Kidney (tissue), 14 donors: ENCODE results near the gene TGFBR3. TPM values are rescaled to one million over a fixed set of nuclear protein-coding genes. Genes with fewer than 3 reads are reported as not detected.

Source experiments
- DNase-seq, 5 donors: peaks; one replicate each; pipeline ENCODE4 v3.0.0-alpha.2; 2013 to 2020
- FAIRE-seq: peaks from 2 replicates; lab custom pipeline; 2012; peaks lifted over from hg19 to GRCh38; lab: Jason Lieb, UNC
- H3K27ac ChIP-seq, 2 donors: one replicate each; pipeline ENCODE4 v1.7.0; 2013; ENCODE audit warnings: low read depth in 2 of 2, low read length in 2 of 2, inconsistent platforms in 1 of 2
- H3K27me3 ChIP-seq: one replicate; pipeline ENCODE4 v1.7.1; 2013; ENCODE audit warnings: low read length, inconsistent platforms; ENCODE audit not compliant: control insufficient read depth, insufficient read depth
- H3K36me3 ChIP-seq, 3 donors: one replicate each; pipeline versions ENCODE4 v1.7.0 to v1.7.1; 2013; ENCODE audit warnings: low read length in 3 of 3, control low read depth in 1 of 3, inconsistent platforms in 1 of 3; ENCODE audit not compliant: insufficient read depth in 3 of 3, control insufficient read depth in 2 of 3
- H3K4me1 ChIP-seq, 3 donors: one replicate each; pipeline versions ENCODE4 v1.7.0 to v1.7.1; 2013; ENCODE audit warnings: low read length in 3 of 3, inconsistent platforms in 1 of 3, low read depth in 1 of 3; ENCODE audit not compliant: control insufficient read depth in 2 of 3, insufficient read depth in 2 of 3
- H3K4me3 ChIP-seq, 3 donors: one replicate each; pipeline versions ENCODE4 v1.7.0 to v1.8.1; 2013; ENCODE audit warnings: low read length in 3 of 3, control low read depth in 1 of 3, inconsistent platforms in 1 of 3
- H3K9ac ChIP-seq, 3 donors: one replicate each; pipeline versions ENCODE4 v1.7.0 to v1.7.1; 2013; ENCODE audit warnings: low read length in 3 of 3, control low read depth in 1 of 3, inconsistent platforms in 1 of 3
- H3K9me3 ChIP-seq, 3 donors: one replicate each; pipeline versions ENCODE4 v1.7.0 to v1.7.1; 2013; ENCODE audit warnings: low read length in 3 of 3, control low read depth in 1 of 3, inconsistent platforms in 1 of 3; ENCODE audit not compliant: control insufficient read depth in 2 of 3, insufficient read depth in 1 of 3
- intact Hi-C: fragments of 100-400 bp; cut with DNase I; formaldehyde crosslinking; loops from one replicate; pipeline ENCODE4 v1.11.1; 2022
- polyA plus RNA-seq: library from polyadenylated mRNA; stranded (reverse); fragments of 350-450 nt; fragmentation: Illumina TruSeq; extraction: RNeasy Lipid Tissue Mini Kit (QIAGEN cat#74804); gene quantifications from one replicate; pipeline ENCODE4 v1.2.3, GENCODE V29; 2014; ENCODE audit warnings: low read depth, low replicate concordance; ENCODE audit not compliant: insufficient read depth
- total RNA-seq: library from RNA; stranded (reverse); fragmentation: NEBNext Ultra II Directional; extraction: Animal tissue kit (Norgen Biotek cat#: 25700); gene quantifications from one replicate; pipeline ENCODE4 v1.2.1, GENCODE V29; 2021
- TF ChIP-seq, protein P1 (sequence below): IDR thresholded peaks from 3 replicates; pipeline ENCODE4 v1.5.1; 2012; ENCODE audit warnings: mild to moderate bottlenecking, moderate library complexity, borderline replicate concordance; ENCODE audit not compliant: insufficient read depth; ENCODE audit errors: extremely low read depth
- donor health status: control.
- donor health status: control.
- donor health status: control.
- donor health status: control.
- donor health status: control.
- donor health status: DM: yes; HTN: yes; CAD: no.
- donor health status: Normal renal cell carcinoma (clear cell type).

Gene TGFBR3
- total and polyA plus RNA-seq, 2 donors from 2014 or later: 15.8 to 57.9 TPM

DNA sequence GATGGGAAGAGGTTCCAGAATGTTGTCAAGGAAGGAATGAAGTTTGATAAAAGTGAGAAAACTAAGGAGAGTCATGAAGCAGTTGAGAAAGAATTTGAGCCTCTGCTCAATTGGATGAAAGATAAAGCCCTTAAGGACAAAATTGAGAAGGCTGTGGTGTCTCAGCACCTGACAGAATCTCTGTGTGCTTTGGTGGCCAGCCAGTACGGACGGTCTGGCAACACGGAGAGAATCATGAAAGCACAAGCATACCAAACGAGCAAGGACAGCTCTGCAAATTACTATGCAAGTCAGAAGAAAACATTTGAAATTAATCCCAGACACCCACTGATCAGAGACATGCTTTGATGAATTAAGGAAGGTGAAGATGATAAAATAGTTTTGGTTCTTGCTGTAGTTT, 242.5 kb downstream of the TGFBR3 start:
- TF ChIP-seq, protein P1, sequence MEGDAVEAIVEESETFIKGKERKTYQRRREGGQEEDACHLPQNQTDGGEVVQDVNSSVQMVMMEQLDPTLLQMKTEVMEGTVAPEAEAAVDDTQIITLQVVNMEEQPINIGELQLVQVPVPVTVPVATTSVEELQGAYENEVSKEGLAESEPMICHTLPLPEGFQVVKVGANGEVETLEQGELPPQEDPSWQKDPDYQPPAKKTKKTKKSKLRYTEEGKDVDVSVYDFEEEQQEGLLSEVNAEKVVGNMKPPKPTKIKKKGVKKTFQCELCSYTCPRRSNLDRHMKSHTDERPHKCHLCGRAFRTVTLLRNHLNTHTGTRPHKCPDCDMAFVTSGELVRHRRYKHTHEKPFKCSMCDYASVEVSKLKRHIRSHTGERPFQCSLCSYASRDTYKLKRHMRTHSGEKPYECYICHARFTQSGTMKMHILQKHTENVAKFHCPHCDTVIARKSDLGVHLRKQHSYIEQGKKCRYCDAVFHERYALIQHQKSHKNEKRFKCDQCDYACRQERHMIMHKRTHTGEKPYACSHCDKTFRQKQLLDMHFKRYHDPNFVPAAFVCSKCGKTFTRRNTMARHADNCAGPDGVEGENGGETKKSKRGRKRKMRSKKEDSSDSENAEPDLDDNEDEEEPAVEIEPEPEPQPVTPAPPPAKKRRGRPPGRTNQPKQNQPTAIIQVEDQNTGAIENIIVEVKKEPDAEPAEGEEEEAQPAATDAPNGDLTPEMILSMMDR: no peak
- DNase-seq: no peak
- intact Hi-C loops: no loop called here

DNA sequence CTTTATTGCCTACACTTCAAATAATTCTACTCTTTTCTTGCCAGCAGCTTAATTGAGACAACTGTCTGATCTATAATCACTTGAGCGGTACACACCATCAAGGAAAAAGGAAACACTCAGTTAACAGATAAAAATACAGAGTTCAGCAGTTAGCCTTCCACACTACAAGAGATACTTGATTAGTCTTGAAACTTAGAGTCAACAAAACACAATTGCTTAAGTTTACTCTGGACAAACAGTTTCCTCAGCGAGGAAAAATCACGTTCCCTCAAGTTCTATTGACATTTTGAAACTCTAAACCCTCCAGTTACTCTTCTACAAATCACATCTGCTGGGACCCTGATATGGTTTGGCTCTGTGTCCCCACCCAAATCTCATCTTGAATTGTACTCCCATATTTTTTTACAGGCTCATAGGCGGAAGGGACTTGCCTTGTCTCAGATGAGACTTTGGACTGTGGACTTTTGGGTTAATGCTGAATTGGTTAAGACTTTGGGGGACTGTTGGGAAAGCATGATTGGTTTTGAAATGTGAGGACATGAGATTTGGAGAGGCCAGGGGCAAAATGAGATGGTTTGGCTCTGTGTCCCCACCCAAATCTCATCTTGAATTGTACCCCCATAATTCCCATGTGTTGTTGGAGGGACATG, 244.9 kb downstream of the TGFBR3 start:
- Histone ChIP-seq H3K9me3 (no peaks in the 10 kb centered on the region), H3K36me3 (no peaks in the 10 kb centered on the region), H3K4me3 (no peak overlapping the region), H3K4me1 (no peaks in the 10 kb centered on the region), H3K27ac (no peak overlapping the region), H3K9ac (no peak overlapping the region), H3K27me3 (no peaks in the 10 kb centered on the region)
- DNase-seq (no peak), FAIRE-seq (no peak)
- intact Hi-C loops: no loop called here
- TF ChIP-seq, protein P1: no peak

More for the DNA sequence above, 242.5 kb downstream of the TGFBR3 start:
- Histone ChIP-seq H3K9me3 (no peaks in the 10 kb centered on the region), H3K4me3 (no peak overlapping the region), H3K36me3 (no peaks in the 10 kb centered on the region), H3K9ac (no peak overlapping the region), H3K4me1 (no peaks in the 10 kb centered on the region), H3K27me3 (no peaks in the 10 kb centered on the region), H3K27ac (no peak overlapping the region)
- FAIRE-seq: no peak

DNA sequence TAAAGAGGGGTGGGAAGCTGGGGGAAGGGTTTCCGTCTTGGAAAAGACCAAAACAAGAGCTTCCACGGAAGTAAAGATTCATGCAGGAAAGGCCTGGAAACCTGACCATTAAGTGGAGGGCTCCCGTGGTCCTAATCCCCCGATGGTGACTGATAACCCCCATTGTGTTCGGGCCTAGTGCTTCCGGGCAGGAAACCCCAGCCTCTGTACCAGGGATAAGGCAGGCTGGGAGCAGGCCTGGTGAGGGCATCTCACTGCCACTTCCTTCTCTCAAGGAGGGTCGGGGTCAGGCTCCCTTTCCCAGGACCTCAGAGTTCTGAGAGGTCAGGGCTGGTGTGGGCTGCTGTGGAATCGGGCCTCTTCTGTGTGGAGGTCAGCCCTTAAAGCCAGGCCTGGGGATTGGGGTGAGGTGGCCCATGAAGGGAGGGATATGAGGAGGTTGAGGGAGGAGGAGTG, 248.4 kb downstream of the TGFBR3 start:
- no peaks in the 10 kb centered on the region for H3K4me1 ChIP-seq
- H3K4me3 ChIP-seq: no peak overlapping the region
- no peak overlapping the region for H3K9ac ChIP-seq
- H3K27me3 ChIP-seq: no peaks in the 10 kb centered on the region
- no peak for DNase-seq
- H3K27ac ChIP-seq: no peak overlapping the region
- H3K36me3 ChIP-seq: no peaks in the 10 kb centered on the region
- no peaks in the 10 kb centered on the region for H3K9me3 ChIP-seq
- intact Hi-C loops: no loop called here
- FAIRE-seq: no peak
- TF ChIP-seq, protein P1: no peak
